Loucy (cell line): ENCODE data around the gene NHS.

Source experiments
- CTCF ChIP-seq: fragments of 200-600 bp; sonication (generic); conservative IDR thresholded peaks from 2 replicates; pipeline ENCODE4 v1.5.1; 2014; ENCODE audit warnings: mild to moderate bottlenecking, antibody characterized with exemption, low read length
- EZH2phosphoT487 ChIP-seq: fragments of 200-600 bp; IDR thresholded peaks from 2 replicates; pipeline ENCODE4 v1.6.1; 2018; ENCODE audit warnings: antibody characterized with exemption, mild to moderate bottlenecking, moderate library complexity, borderline replicate concordance

GRCh38 chrX:17738737-17739535 lies 363.9 kb downstream of the NHS start:
- no peak for TF ChIP-seq CTCF
- no peak for TF ChIP-seq EZH2phosphoT487
